H7 (cell line): ENCODE measurements around the gene HSPA2. TPM values are rescaled to one million over a fixed set of nuclear protein-coding genes. Genes with fewer than 3 reads are reported as not detected.
A peak's percentile ranks its signal among the peaks of the same experiment; 100 is the strongest.
"Not testable (repeated sequence)": the region's sequence is repeated elsewhere in the genome, so short reads cannot be mapped to it uniquely, and the experiment has no call there.

Experiments
- DNase-seq: peaks from one replicate; pipeline ENCODE4 v3.0.0; 2012
- H3K27me3 ChIP-seq: 2 replicates; pipeline ENCODE4 v1.6.0; 2011; ENCODE audit warnings: mild to moderate bottlenecking, low read length; ENCODE audit not compliant: control insufficient read depth, insufficient read depth
- H3K36me3 ChIP-seq: replicated peaks from 2 replicates; pipeline ENCODE4 v1.5.1; 2011; ENCODE audit warnings: low read length; ENCODE audit not compliant: control insufficient read depth, insufficient read depth
- H3K4me3 ChIP-seq: 2 replicates; pipeline ENCODE4 v1.5.1; 2011; ENCODE audit warnings: low read depth, mild to moderate bottlenecking, control low read depth, low read length, moderate library complexity; ENCODE audit not compliant: insufficient read depth
- total RNA-seq: library from RNA; depleted of rRNA; stranded (reverse); fragments of >200 nt; shearing (Covaris generic); gene quantifications from 2 replicates; pipeline ENCODE4 v1.2.3, GENCODE V29; 2014

HSPA2 gene
- total RNA-seq, 1 experiment from 2014 or later = 14.1 TPM

DNA sequence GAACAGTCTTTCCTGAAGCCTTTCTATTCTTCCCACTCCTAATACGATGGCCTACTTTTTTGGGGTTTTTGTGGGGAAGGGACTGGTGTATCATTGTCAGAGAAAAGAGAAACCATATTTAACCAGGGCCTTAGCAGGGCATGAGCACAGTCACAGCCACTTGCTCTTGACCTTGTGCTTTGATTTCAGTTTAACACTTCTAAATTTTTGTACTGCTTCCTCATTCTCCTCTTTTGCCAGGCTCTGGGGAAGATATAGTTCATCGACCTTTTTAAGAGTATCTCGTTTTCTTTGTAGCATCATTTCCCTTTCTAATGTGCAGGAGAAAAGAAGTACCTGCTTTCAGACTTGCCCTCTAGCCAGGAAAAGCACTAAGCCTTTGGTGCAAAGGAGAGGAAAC is 33.8 kb upstream of the HSPA2 start:
- Histone ChIP-seq H3K4me3 (no peak overlapping the region), H3K36me3 (no peaks in the 10 kb centered on the region), H3K27me3 (no peaks in the 10 kb centered on the region)

DNA sequence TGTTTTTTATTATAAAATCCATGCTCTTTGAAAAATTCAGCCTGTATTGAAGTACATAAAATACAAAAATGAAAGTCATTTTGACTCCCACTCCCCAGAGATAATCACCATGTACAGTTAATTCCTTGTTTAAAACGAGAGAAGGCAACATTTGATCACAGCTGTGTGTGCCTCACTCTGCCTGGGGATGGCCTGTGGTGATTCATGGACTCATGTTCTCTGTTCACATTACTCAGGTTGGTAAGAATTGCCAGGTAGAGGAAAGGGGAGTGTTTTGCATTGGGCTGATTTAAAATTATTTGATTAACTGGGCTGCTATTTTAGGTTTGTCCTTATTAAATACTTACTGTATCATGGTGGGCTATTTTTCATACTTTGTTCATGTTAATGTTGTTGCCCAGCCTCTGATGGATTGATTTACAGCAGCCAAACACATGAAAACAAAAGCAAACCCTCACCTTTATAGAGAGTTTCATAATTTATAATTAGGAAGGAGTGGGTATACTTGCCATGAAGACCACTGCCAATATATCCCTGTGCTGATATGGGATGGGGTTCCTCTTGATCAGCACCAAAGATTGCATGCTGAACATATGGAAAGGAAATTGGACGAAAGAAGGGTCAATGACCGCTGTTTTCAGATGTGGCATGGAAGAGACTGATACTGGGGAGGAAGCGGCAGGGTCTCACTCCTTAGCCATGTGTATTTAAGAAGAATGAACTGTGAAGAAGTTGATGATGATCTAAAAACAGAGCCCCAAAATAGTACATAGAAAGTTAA is 33.0 kb upstream of the HSPA2 start:
- no peaks in the 10 kb centered on the region for H3K36me3 ChIP-seq
- no peaks in the 10 kb centered on the region for H3K27me3 ChIP-seq
- no peak overlapping the region for H3K4me3 ChIP-seq
- DNase-seq = no peak

More for the DNA sequence above, 33.8 kb upstream of the HSPA2 start:
- DNase-seq = no peak

GRCh38 chr14:64508215-64508776 is 32.2 kb upstream of the HSPA2 start:
- Histone ChIP-seq H3K27me3 (no peaks in the 10 kb centered on the region), H3K4me3 (no peak overlapping the region), H3K36me3 (no peaks in the 10 kb centered on the region)
- DNase-seq = no peak

DNA sequence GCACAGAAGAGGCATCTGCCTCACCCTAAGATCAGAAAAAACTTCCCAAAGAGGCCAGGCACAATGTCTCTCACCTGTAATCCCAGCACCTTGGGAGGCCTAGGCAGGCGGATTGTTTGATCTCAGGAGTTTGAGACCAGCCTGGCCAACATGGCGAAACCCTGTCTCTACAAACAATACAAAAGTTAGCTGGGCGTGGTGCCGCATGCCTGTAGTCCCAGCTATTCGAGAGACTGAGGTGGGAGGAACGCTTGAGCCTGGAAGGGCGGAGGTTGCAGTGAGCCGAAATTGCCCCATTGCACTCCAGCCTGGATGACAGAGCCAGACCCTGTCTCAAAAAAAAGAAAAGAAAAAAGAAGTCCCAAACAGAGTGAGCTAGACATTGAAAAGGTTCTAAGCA is 31.5 kb upstream of the HSPA2 start:
- DNase-seq = no peak
- Histone ChIP-seq H3K36me3 (no peaks in the 10 kb centered on the region), H3K4me3 (no peak overlapping the region), H3K27me3 (no peaks in the 10 kb centered on the region)

DNA sequence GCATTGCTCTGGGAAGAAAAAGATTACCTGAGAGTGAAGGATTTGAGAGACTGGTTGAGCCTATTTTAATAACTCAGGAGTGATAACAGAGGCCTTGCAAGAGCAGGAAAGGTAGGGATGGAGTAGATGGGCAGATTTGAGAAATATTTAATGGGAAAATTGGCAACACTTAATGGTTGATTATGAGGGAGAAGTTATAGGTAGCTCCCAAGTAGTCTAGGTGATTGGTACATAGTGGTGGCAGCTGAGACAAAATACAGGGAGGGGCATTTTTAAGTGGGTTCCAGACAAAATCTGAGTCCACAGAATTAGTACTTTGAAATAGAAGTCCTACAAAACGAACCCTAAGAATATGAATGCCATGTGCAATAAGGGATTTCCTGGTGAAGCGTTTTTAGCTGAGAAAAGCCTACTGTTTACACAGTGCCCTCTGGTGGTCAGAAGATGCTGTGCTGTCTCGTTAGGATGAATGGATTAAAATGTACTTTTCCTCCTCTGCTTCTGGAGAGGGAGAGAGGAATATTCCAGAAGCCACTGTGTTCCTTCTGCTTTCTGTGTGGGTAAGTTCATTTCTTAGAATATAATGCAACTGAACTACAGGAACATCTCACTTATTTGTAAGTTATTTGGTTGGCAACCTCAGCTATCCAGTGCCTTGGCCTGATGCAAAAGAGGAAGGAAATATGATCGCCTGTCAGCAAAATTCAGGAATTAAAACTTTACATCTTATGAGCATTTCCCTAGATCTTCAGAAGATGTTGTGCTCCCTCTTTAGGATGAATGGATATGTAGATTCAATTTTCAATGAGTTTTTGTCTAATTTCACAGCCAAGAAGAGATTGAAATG is 29.5 kb upstream of the HSPA2 start:
- Histone ChIP-seq H3K36me3 (no peaks in the 10 kb centered on the region), H3K27me3 (no peaks in the 10 kb centered on the region), H3K4me3 (no peak overlapping the region)
- DNase-seq = peak; percentile 55

GRCh38 chr14:64513271-64513670 is 27.3 kb upstream of the HSPA2 start:
- no peak overlapping the region for H3K4me3 ChIP-seq
- H3K36me3 ChIP-seq = no peaks in the 10 kb centered on the region
- no peak for DNase-seq
- no peaks in the 10 kb centered on the region for H3K27me3 ChIP-seq

GRCh38 chr14:64515053-64515452 is 25.5 kb upstream of the HSPA2 start:
- Histone ChIP-seq H3K27me3 (no peaks in the 10 kb centered on the region), H3K36me3 (no peaks in the 10 kb centered on the region), H3K4me3 (no peak overlapping the region)
- no peak for DNase-seq

DNA sequence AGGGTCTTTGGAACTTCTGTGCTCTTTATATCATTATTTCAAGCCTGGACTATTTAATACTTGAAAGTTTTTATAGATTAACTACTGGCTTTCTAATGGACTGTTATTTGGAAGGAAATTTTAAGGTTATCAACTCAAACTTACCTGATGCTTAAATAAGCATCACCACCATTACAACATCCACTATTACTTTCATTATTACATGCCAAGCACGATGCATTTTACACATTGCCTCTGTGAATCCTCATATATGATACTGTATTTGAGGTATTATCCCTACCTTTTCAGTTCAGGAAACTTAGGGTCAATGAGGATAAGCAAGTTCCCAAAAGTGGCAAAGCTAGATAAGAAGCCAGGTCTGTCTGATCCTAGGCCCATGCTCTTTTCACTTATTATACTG is 23.6 kb upstream of the HSPA2 start:
- no peak overlapping the region for H3K4me3 ChIP-seq
- H3K36me3 ChIP-seq = peaks cover 3% of the 10 kb centered on the region; the same call in 1 of the 2 replicates
- H3K27me3 ChIP-seq = no peaks in the 10 kb centered on the region
- no peak for DNase-seq

DNA sequence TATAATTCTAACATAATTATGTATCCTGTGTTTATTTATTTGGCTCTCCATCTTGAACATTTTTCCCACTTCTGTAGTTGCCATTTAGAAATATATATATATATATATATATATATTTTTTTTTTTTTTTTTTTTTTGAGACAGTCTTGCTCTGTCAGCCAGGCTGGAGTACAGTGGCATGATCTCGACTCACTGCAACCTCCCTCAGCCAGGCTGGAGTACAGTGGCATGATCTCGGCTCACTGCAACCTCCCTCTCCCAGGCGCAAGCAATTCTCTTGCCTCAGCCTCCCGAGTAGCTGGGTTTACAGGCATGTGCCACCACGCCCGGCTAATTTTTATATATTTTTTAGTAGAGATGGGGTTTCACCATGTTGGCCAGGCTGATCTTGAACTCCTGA is 22.9 kb upstream of the HSPA2 start:
- H3K36me3 ChIP-seq, DNase-seq, H3K27me3 ChIP-seq, H3K4me3 ChIP-seq: not testable (repeated sequence)

- H3K36me3 ChIP-seq = peaks cover 3% of the 10 kb centered on the region
- DNase-seq = no peak
- H3K4me3 ChIP-seq = no peak overlapping the region
- no peaks in the 10 kb centered on the region for H3K27me3 ChIP-seq
Observed at GRCh38 chr14:64518229-64518628, 22.3 kb upstream of the HSPA2 start.

DNA sequence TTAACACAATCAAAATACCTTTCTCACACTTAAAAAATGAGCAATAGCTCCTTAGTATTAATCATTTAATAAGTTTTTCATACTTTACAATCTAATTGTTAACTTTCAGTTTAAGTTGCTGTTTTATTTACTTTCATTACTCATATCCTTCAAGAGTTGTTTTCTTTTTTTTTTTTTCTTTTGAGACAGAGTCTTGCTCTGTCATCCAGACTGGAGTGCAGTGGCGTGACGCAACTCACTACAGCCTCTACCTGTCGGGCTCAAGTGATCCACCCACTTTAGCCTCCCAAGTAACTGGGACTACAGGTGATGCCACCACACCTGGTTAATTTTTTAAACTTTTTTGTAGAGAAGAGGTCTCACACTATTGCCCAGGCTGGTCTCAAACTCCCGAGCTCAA is 19.8 kb upstream of the HSPA2 start:
- no peak for DNase-seq
- no peak overlapping the region for H3K4me3 ChIP-seq
- H3K36me3 ChIP-seq = peaks cover 3% of the 10 kb centered on the region
- H3K27me3 ChIP-seq = no peaks in the 10 kb centered on the region

- DNase-seq = no peak
- Histone ChIP-seq H3K4me3 (no peak overlapping the region), H3K36me3 (peaks cover 3% of the 10 kb centered on the region), H3K27me3 (no peaks in the 10 kb centered on the region)
Observed at GRCh38 chr14:64522591-64523355, 17.8 kb upstream of the HSPA2 start.

DNA sequence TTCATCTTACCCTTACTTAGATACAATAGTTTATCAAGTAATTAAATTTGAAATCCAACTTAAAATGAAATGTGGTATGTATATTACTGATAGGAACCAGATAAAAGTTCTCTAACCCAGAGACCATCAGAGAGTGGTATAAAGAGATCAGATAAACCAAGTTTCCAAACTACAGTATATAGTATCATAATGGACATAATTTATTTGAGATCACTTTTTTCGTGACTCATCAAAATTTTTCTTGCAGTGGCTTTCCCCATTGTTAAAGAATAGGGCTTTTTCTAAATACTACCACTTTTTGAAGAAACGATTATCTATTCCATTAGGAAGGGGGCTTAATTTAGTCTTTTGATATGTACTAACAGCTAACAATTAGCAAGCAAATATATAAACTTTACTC is 15.2 kb upstream of the HSPA2 start:
- Histone ChIP-seq H3K36me3 (peaks cover 3% of the 10 kb centered on the region), H3K27me3 (no peaks in the 10 kb centered on the region), H3K4me3 (no peak overlapping the region)
- DNase-seq = no peak

GRCh38 chr14:64531567-64531966 is 9.0 kb upstream of the HSPA2 start:
- Histone ChIP-seq H3K36me3 (no peaks in the 10 kb centered on the region), H3K27me3 (no peaks in the 10 kb centered on the region), H3K4me3 (no peak overlapping the region)
- no peak for DNase-seq
